Kidney capillary endothelial cell (primary cell): ENCODE data around the gene UBR4.

Experiments
- DNase-seq: peaks from one replicate; pipeline ENCODE4 v3.0.0-alpha.2; 2018; ENCODE audit warnings: low spot score

The UBR4 gene

GRCh38 chr1:19036041-19036812 is 173.8 kb downstream of the UBR4 start:
- DNase-seq = no peak

GRCh38 chr1:19035377-19036040 is 174.6 kb downstream of the UBR4 start:
- no peak for DNase-seq

DNA sequence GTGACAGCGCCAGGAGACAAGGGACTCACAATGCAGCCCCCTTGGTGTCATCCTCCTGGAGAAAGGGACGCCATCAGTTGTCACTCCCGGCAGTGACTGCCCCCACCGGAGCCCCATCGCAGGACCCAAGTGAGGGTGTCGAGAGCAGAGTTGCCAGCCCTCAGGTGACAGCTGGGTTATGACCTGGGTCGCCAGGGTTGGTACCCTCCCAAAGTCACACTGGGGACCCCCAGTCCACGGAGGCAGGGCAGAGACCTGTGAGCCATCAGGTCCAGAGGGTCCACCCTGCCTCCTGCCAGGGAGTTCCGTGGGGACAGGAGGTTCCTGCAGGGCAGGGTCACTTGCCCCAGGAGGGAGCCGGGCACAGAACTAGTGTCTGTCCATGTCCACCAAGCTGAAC is 175.3 kb downstream of the UBR4 start:
- DNase-seq = no peak

DNA sequence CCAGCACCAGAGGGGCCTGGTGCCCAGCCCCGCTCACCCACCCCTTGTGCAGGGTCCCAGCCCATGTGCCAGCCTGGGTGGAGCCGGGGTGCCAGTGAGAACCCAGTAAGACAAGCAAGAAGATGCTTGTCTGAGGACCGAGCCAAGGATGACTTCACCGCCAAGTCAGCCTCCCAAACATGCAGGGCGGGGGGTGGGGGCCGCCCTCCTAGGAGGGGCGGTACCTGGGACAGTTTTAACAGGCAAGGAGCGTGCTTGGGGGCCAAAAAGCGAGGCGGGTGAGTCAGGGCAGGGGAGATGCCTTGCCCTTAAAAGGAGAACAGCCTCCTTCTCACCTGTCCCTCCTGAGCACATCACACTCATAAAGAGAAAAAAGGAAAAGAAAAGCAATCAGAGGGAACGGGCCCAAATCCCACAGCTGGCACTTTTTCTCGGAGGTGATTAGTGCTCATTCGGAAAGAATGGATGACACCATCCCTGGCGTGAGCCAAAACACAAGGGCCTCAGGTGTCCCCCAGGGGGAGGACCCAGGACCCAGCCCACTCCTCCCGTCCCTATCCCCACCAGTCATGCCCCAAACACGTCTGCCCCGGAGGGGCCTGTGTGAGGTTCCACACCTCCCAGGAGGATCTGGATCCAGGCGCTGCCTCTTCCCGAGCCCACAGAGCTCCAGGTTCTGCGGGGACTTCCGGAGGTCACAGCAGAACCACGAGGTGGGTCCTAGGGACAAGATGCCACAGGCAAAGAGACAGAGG is 176.0 kb downstream of the UBR4 start:
- no peak for DNase-seq

GRCh38 chr1:19033515-19033839 is 176.6 kb downstream of the UBR4 start:
- no peak for DNase-seq

DNA sequence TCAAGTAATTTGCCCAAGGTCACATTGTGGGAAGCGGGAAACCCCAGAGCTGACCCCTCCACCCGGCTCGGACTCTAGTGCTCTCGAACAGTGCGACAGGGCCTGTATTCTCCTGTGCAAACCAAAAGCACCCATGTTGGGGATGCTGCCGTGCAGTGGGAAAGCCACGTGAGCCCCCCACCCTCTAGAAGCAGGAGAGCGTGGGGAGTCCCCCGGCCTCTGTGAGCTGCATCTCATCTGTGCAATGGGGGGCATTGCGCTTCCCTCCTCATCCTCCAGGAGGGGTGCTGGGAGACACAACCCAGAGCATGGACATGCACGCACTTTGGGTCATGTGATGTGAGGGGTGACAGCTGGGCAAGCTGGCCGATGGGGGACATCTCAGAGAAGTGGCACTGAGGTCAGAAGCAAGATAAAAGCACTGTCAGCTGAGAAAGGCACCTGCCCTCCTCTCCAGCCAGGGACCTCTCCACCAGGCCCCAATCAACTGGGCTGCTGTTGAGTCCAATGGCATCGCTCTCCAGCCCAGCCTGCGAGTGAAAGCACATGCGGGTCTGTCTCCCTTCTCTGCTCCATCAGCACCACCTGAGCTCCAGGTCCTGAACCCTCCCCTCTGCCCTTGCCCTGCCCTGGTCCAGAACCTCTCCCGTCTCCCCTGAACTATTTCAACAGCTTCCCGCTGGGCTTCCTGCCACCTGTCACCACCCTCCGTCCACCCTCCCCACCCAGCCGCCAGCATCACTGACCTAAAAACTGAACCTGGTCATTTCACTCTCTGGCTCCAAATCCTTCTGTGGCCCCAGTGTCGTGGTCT is 177.2 kb downstream of the UBR4 start:
- no peak for DNase-seq

GRCh38 chr1:19032413-19032695 is 177.7 kb downstream of the UBR4 start:
- no peak for DNase-seq

DNA sequence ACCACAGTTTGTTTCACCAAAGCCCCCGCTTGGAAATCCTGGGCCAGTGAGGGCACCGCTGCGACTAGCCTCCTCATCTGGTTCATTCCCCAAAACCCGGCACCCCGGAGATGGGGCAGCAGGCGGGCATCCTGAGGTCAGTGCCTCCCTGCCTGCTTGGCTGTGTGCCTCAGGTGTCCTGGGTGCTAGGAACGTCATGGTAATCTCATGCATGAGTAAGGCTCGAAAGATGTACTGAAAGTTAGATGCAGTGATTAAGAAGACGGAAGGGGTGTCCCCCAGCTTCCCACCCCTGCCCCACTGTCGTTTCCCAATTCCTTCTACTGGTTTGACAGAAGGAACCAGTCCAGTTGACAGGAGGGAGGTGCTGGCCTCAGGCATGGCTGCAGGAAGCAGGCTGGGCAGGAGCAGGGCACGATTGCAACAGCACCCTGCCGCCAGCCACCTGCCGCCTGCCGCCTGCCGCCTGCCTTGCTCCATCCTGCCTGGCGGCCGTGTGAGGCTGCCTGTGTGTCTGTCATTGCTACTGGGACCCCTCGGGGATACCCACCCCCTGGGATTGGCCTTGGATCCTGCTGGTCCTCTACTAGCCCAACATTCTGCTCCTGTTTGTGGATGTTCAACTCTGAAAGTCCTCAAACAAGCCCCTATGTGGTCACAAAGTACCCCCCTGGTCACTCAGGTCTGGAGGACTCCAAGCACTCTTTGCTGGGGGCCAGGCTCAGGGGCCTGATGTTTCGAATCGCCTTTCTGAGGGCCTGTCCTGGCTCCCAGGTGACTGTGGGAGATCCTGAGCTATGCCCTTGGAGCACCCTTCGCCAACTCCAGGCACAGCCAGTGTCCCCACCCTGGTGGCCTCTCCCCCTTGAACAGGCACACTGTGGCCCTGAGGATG is 180.6 kb downstream of the UBR4 start:
- no peak for DNase-seq

- DNase-seq = no peak
Observed at GRCh38 chr1:19028546-19029129, 181.4 kb downstream of the UBR4 start.

DNA sequence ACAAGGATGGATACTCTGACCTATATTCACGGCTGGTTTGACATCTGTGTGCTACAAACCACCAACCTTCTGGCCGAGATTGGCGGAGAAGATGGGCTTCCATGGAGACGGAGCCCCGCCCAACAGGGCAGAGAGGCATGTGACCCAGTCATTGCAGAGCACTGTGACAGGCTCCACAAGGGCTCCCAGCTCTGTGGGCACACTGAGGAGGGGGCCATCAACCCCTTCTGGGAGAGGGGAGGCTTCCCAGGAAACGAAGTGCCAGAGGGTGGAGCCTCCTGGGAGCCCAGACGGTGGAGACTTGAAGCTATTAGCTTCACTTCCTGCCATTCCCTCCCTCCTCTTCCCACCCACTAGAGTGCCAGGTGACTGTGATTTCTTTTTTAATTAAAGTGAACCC is 182.0 kb downstream of the UBR4 start:
- DNase-seq = no peak
